Fibroblast of villous mesenchyme (primary cell): ENCODE results near the gene TRIM37. TPM values are rescaled to one million over a fixed set of nuclear protein-coding genes. Genes with fewer than 3 reads are reported as not detected.

Experiments
- DNase-seq: peaks from one replicate; pipeline ENCODE4 v3.0.0-alpha.2; 2010; ENCODE audit warnings: low read depth
- H3K4me3 ChIP-seq: 2 replicates; pipeline ENCODE4 v1.5.1; 2011; ENCODE audit warnings: low read depth, mild to moderate bottlenecking, low read length
- CTCF ChIP-seq: IDR thresholded peaks from 2 replicates; pipeline ENCODE4 v1.5.1; 2012; ENCODE audit warnings: low read depth, mild to moderate bottlenecking, low read length; ENCODE audit not compliant: insufficient read depth
- total RNA-seq: library from RNA; depleted of rRNA; stranded (reverse); fragments of >200 nt; gene quantifications from 2 replicates; pipeline ENCODE4 v1.2.3, GENCODE V29; 2012

The TRIM37 gene
- total RNA-seq, 1 donor, result 62.6 TPM

GRCh38 chr17:59069856-59070255, 36.8 kb downstream of the TRIM37 start:
- TF ChIP-seq CTCF, result no peak
- DNase-seq, result no peak

GRCh38 chr17:59067756-59068155, 38.9 kb downstream of the TRIM37 start:
- no peak for TF ChIP-seq CTCF
- DNase-seq, result no peak

More at GRCh38 chr17:59069856-59070255, 36.8 kb downstream of the TRIM37 start:
- no peak overlapping the region for H3K4me3 ChIP-seq

GRCh38 chr17:59067340-59067739, 39.3 kb downstream of the TRIM37 start:
- no peak overlapping the region for H3K4me3 ChIP-seq
- DNase-seq, result no peak
- no peak for TF ChIP-seq CTCF

More at GRCh38 chr17:59067756-59068155, 38.9 kb downstream of the TRIM37 start:
- no peak overlapping the region for H3K4me3 ChIP-seq

- H3K4me3 ChIP-seq, result no peak overlapping the region
- no peak for TF ChIP-seq CTCF
- DNase-seq, result no peak
These were observed 44.2 kb downstream of the TRIM37 start for GRCh38 chr17:59062509-59062908.

- no peak for DNase-seq
- H3K4me3 ChIP-seq, result no peak overlapping the region
- TF ChIP-seq CTCF, result no peak
These were observed 49.8 kb downstream of the TRIM37 start for GRCh38 chr17:59056857-59057256.

- H3K4me3 ChIP-seq, result no peak overlapping the region
- no peak for TF ChIP-seq CTCF
- DNase-seq, result no peak
These were observed 56.9 kb downstream of the TRIM37 start for GRCh38 chr17:59049798-59050197.

- no peak overlapping the region for H3K4me3 ChIP-seq
- TF ChIP-seq CTCF, result no peak
- DNase-seq, result no peak
These were observed 59.1 kb downstream of the TRIM37 start for GRCh38 chr17:59047616-59048015.
